Lower leg skin (tissue), 3 donors: ENCODE measurements around the gene GRIK4.

ENCODE experiments used
- POLR2A ChIP-seq, 2 donors: fragments of 450-650 bp; IDR thresholded peaks; one replicate each; pipeline ENCODE4 v1.6.1; 2016 to 2017; ENCODE audit warnings: antibody characterized with exemption in 2 of 2, mild to moderate bottlenecking in 1 of 2, moderate library complexity in 1 of 2
- TF ChIP-seq, protein P1 (sequence below), 3 donors: fragments of 450-650 bp; IDR thresholded peaks; one replicate each; pipeline ENCODE4 v1.5.1; 2016; ENCODE audit warnings: antibody characterized with exemption in 3 of 3, mild to moderate bottlenecking in 3 of 3, moderate library complexity in 2 of 3

DNA sequence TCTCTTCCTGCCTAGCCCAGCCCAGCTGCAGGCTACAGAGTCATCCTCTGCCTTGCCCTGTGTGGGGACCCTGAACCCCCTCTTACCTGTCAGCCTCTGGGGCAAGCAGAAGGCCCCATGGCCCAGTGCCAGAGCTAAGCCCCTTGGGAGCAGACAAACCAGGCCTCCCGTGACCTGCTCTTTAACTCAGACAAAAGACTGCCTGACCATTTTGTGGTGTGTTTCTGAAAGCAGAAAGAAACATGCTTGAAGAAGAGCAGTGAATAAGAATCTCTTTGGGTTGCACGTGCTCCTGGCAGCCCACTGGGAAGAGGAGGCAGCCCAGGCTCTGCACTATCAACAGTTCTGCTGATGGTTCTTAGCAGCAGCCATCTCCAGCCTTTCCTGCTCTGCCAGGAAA, 118.6 kb downstream of the GRIK4 start:
- TF ChIP-seq, protein P1, sequence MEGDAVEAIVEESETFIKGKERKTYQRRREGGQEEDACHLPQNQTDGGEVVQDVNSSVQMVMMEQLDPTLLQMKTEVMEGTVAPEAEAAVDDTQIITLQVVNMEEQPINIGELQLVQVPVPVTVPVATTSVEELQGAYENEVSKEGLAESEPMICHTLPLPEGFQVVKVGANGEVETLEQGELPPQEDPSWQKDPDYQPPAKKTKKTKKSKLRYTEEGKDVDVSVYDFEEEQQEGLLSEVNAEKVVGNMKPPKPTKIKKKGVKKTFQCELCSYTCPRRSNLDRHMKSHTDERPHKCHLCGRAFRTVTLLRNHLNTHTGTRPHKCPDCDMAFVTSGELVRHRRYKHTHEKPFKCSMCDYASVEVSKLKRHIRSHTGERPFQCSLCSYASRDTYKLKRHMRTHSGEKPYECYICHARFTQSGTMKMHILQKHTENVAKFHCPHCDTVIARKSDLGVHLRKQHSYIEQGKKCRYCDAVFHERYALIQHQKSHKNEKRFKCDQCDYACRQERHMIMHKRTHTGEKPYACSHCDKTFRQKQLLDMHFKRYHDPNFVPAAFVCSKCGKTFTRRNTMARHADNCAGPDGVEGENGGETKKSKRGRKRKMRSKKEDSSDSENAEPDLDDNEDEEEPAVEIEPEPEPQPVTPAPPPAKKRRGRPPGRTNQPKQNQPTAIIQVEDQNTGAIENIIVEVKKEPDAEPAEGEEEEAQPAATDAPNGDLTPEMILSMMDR (IDR thresholded peaks at IDR 0.05): no peak
- no peak for TF ChIP-seq POLR2A (IDR thresholded peaks at IDR 0.05)
